Gastroesophageal sphincter (tissue), 3 donors: Measurements from ENCODE around the gene BABAM2.

Source experiments
- CTCF ChIP-seq, 4 experiments: fragments of 200-600 bp in 2 of 4; fragments of 450-650 bp in 2 of 4; sonication (generic) in 1 of 4; IDR thresholded peaks; one replicate each; pipeline ENCODE4 v1.5.1; 2017 to 2019; ENCODE audit warnings: antibody characterized with exemption in 4 of 4, mild to moderate bottlenecking in 2 of 4, moderate library complexity in 2 of 4
- EP300 ChIP-seq: sonication (generic); formaldehyde crosslinking; IDR thresholded peaks from one replicate; pipeline ENCODE4 v1.6.1; 2017; ENCODE audit warnings: antibody characterized with exemption, mild to moderate bottlenecking
- POLR2AphosphoS5 ChIP-seq: sonication (generic); formaldehyde crosslinking; IDR thresholded peaks from one replicate; pipeline ENCODE4 v1.6.1; 2017; ENCODE audit warnings: antibody characterized with exemption

- TF ChIP-seq CTCF (IDR thresholded peaks at IDR 0.05) = no peak
- TF ChIP-seq POLR2AphosphoS5 = no peak
- no peak for TF ChIP-seq EP300
Measured at GRCh38 chr2:27878825-27879224, 11.7 kb upstream of the BABAM2 start.
